HAP-1 (cell line): ENCODE results near the gene SHISA2.
"Not testable (repeated sequence)": the region's sequence is repeated elsewhere in the genome, so short reads cannot be mapped to it uniquely, and the experiment has no call there.

ENCODE experiments used
- DNase-seq, 2 experiments: peaks; one replicate each; pipeline ENCODE4 v3.0.0-alpha.2; 2016 to 2020; ENCODE audit warnings: low spot score in 2 of 2
- H3K27me3 ChIP-seq: fragments of 250-450 bp; sonication (Bioruptor Pico); 2 replicates; pipeline ENCODE4 v1.5.1; 2020; ENCODE audit warnings: low read depth, mild to moderate bottlenecking, moderate library complexity
- H3K36me3 ChIP-seq: fragments of 250-450 bp; sonication (Bioruptor Pico); replicated peaks from 2 replicates; pipeline ENCODE4 v1.5.1; 2020; ENCODE audit warnings: mild to moderate bottlenecking
- H3K4me1 ChIP-seq: fragments of 250-450 bp; sonication (Bioruptor Pico); 2 replicates; pipeline ENCODE4 v1.5.1; 2020; ENCODE audit warnings: mild to moderate bottlenecking
- H3K4me3 ChIP-seq: fragments of 250-450 bp; sonication (Bioruptor Pico); 2 replicates; pipeline ENCODE4 v1.5.1; 2020; ENCODE audit warnings: mild to moderate bottlenecking, moderate library complexity
- H3K9me3 ChIP-seq: fragments of 250-450 bp; sonication (Bioruptor Pico); 2 replicates; pipeline ENCODE4 v1.5.1; 2020; ENCODE audit warnings: mild to moderate bottlenecking, moderate library complexity
- in situ Hi-C: fragments of 300-500 bp; cut with MboI; formaldehyde crosslinking; loops from 3 replicates; pipeline ENCODE4 v1.14.3; 2020; ENCODE audit warnings: low sequenced_read_pairs, inconsistent platforms, mixed read lengths

SHISA2 gene

DNA sequence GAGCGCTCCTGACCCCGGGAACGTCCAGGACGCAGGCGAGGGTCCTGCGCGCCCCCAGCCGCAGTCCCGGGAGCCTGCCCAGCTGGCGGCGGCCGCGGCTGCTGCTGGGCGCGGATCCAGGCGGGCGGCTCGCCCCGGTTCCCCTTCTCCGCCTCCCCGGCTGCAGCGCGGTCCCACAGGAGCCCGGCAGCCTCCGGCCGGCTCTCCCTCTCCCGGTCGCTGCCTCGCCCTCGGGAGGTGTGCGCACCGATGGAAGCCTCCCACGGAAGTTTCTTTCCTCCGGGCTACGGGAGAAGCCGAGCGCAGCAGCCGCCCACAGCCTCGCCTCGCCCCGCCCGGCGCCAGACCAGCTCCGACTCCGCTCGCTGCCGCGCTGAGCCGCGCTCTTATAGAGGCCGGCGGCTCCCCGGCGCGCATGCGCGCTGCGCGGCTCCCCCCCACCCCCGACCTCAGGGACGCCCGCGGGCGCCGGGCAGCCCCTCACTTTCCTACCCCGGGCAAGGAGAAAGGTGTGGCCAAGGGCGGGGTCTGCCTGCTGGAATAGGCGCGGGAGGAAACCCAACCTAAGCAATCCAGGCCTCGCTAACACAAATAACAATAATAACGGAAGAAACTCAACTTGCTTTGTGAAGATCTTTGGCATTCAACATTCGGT, at the start of gene SHISA2:
Gene SHISA2, minus strand, starts transcription at position 360 of the 655 bp plus-strand sequence. CDS start 1,041 bp downstream, outside the sequence.
- DNase-seq = no peak
- H3K36me3 ChIP-seq = no peaks in the 10 kb centered on the region
- in situ Hi-C loops = loop anchor here (10.0 to 25.0 kb wide), 2 partner anchors 217 to 689 kb away; partner anchors contain the start of gene ATP8A2
- H3K27me3 ChIP-seq = no peaks in the 10 kb centered on the region
- no peak within 1 kb of the TSS for H3K4me3 ChIP-seq
- peaks cover 17% of the 10 kb centered on the region for H3K4me1 ChIP-seq
- H3K9me3 ChIP-seq = no peaks in the 10 kb centered on the region

DNA sequence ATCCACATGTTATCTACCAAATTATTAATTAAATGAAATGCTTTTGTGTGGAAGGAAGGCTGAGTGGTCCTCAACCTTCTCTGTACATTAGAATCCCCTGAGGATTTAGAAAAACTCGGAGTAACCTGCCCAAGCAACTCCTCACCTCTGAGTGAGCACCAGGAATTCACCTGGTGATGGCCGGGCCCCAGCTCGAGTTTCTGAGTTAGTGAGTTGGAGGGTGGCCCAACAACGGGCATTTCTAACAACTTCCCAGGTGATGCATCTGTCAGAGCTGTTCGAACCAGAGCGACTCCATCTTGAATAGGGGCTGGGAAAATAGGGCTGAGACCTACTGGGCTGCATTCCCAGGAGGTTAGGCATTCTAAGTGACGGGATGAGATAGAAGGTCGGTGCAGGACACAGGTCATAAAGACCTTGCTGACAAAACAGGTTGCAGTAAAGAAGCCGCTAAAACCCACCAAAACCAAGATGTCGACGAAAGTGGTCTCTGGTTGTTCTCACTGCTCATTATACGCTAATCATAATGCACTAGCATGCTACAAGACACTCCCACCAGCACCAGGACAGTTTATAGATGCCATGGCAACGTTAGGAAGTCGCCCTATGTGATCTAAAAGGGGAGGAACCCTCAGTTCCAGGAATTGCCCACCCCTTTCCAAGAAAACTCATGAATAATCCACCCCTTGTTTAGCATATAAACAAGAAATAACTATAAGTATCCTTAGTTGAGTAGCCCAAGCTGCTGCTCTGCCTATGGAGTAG, 44.2 kb upstream of the SHISA2 start:
- no peak for DNase-seq
- H3K36me3 ChIP-seq = no peaks in the 10 kb centered on the region
- no peak overlapping the region for H3K4me3 ChIP-seq
- H3K4me1 ChIP-seq = no peaks in the 10 kb centered on the region
- in situ Hi-C loops = no loop called here
- no peaks in the 10 kb centered on the region; the same call in 1 of the 2 replicates for H3K27me3 ChIP-seq
- no peaks in the 10 kb centered on the region for H3K9me3 ChIP-seq

GRCh38 chr13:26095338-26095737, 43.5 kb upstream of the SHISA2 start:
- Histone ChIP-seq H3K9me3 (no peaks in the 10 kb centered on the region), H3K4me1 (no peaks in the 10 kb centered on the region), H3K36me3 (no peaks in the 10 kb centered on the region), H3K4me3 (no peak overlapping the region), H3K27me3 (no peaks in the 10 kb centered on the region; the same call in 1 of the 2 replicates)
- no peak for DNase-seq
- in situ Hi-C loops = no loop called here

- H3K9me3 ChIP-seq, DNase-seq, H3K4me3 ChIP-seq, H3K4me1 ChIP-seq, H3K36me3 ChIP-seq, H3K27me3 ChIP-seq, in situ Hi-C loops: not testable (repeated sequence)
Observed at GRCh38 chr13:26076821-26077220, 25.0 kb upstream of the SHISA2 start.

DNA sequence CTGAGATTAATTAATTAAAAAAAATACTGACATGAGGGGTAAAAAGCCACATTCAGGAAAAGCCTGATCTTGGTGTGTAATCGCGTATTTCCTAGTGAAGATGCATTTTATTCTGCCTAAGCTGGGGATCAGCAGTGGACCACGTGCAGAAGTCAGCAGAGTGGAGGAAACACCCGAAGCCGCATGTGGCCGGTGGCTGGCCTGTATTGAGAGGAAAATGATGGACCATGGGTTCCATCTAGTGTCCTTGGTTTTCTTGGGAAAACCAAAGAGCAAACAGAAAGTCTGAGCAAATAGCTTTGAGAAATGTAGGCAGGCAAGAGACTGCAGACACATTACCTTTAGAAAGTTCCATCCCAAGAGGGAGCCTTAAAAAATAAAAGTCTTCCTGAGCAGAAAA, 23.7 kb upstream of the SHISA2 start:
- Histone ChIP-seq H3K4me3 (no peak overlapping the region), H3K9me3 (no peaks in the 10 kb centered on the region), H3K4me1 (no peaks in the 10 kb centered on the region), H3K27me3 (no peaks in the 10 kb centered on the region), H3K36me3 (no peaks in the 10 kb centered on the region)
- DNase-seq = no peak
- in situ Hi-C loops = no loop called here

- H3K27me3 ChIP-seq = no peaks in the 10 kb centered on the region
- in situ Hi-C loops = loop anchor here (25.0 kb wide), 1 partner anchor 712 kb away; the partner anchor contains the start of gene ATP8A2
- no peak overlapping the region for H3K4me3 ChIP-seq
- H3K36me3 ChIP-seq = no peaks in the 10 kb centered on the region
- DNase-seq = peak in 1 of 2 experiments; percentile 47
- H3K9me3 ChIP-seq = no peaks in the 10 kb centered on the region
- H3K4me1 ChIP-seq = no peaks in the 10 kb centered on the region
Observed at GRCh38 chr13:26074706-26075105, 22.9 kb upstream of the SHISA2 start.

DNA sequence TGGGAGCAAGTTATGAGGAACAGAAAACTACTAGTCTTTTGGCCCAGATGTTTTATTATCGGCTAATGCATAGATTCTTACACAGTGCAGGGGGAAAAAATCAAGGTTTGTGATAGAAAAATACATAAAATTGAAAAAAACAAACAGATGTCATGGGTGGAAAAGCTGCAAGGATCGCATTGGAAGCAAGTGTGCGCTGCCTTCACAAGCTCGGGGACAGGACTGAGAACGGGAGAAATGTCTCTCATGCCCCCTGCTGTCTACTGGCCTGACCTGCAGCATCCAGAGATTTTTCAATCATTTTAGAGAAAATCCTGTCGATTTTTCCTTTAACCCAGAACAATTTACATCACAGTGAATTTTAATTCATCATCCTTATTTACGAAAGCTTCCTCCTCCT, 20.5 kb upstream of the SHISA2 start:
- not testable (repeated sequence) for H3K4me1 ChIP-seq, H3K36me3 ChIP-seq, DNase-seq, H3K27me3 ChIP-seq, H3K4me3 ChIP-seq, H3K9me3 ChIP-seq
- in situ Hi-C loops = loop anchor here (25.0 kb wide), 1 partner anchor 710 kb away; the partner anchor contains the start of gene ATP8A2

DNA sequence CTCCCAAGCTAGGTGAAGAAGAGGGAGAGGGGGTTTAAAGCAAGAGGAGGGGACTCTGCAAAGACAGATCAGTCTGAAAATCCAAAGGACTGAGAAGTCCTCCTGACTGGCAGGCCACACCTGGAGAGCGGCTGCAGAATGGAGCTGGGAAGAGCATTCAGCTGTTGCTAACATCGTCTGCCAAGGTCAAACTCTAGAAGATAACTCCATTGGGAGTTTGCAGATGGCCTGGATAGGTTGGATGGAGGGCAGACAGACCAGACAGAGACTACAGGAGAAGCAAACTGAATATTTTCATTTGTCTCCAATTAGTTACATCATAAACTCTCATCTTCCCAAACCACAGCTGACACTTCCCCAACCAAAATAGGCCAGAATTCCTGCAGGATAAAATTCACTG, 19.9 kb upstream of the SHISA2 start:
- no peaks in the 10 kb centered on the region for H3K9me3 ChIP-seq
- H3K27me3 ChIP-seq = no peaks in the 10 kb centered on the region
- DNase-seq = no peak
- in situ Hi-C loops = loop anchor here (25.0 kb wide), 1 partner anchor 709 kb away; the partner anchor contains the start of gene ATP8A2
- no peaks in the 10 kb centered on the region for H3K4me1 ChIP-seq
- H3K4me3 ChIP-seq = no peak overlapping the region
- no peaks in the 10 kb centered on the region for H3K36me3 ChIP-seq

DNA sequence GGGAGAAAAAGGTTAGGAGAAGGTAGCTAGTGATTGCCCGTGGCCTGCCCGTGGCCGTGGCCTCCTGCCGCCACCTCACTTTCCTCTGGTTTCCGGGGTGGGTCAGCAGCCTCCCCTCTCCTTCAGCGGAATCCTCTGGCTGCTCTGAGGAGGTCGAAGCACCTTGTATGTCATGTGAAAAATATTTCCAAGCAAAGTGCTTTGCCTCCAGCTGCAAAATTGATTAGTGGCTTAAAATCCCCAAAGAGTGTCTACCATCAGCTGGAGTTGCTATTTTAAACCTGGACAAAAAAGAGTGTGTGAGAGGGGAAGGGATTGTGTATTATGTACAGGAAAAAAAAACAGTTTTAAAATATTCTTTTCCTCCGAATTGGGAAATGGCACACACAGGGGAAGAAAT, 17.8 kb upstream of the SHISA2 start:
- H3K36me3 ChIP-seq, H3K4me3 ChIP-seq, H3K4me1 ChIP-seq, H3K27me3 ChIP-seq, H3K9me3 ChIP-seq, DNase-seq: not testable (repeated sequence)
- in situ Hi-C loops = loop anchor here (25.0 kb wide), 1 partner anchor 707 kb away; the partner anchor contains the start of gene ATP8A2

DNA sequence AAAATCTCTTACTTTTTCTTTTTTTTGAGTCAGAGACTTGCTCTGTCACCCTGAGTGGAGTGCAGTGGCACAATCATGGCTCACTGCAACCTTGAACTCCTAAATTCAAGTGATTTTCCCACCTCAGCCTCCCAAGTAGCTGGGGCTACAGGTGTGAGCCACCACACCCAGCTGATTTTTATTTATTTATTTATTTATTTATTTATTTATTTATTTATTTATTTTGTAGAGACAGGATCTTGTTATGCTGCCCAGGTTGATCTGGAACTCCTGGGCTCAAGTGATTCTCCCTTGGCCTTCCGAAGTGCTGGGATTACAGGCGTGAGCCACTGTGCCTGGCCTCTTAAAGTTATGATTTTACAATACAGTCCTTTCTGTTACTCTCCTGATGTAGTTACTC, 16.6 kb upstream of the SHISA2 start:
- not testable (repeated sequence) for H3K36me3 ChIP-seq, DNase-seq, H3K4me1 ChIP-seq, H3K9me3 ChIP-seq, H3K4me3 ChIP-seq, H3K27me3 ChIP-seq
- in situ Hi-C loops = loop anchor here (25.0 kb wide), 1 partner anchor 706 kb away; the partner anchor contains the start of gene ATP8A2

DNA sequence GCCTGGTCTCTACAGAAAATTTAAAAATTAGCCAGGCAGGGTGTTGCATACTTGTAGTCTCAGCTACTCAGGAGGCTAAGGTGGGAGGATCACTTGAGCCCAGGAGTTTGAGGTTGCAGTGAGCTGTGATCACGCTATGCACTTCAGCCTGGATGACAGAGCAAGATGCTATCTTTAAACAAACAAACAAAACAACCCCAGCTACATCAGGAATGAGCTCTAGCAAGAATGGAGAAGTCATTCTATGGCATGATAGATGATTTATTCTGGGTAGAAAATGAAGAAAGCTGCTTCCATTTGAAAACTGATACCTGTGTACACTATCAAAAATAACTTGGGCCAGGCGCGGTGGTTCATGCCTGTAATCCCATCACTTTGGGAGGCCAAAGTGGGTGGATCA, 15.8 kb upstream of the SHISA2 start:
- peaks cover 2% of the 10 kb centered on the region; the same call in 1 of the 2 replicates for H3K4me1 ChIP-seq
- DNase-seq = no peak
- no peaks in the 10 kb centered on the region for H3K36me3 ChIP-seq

DNA sequence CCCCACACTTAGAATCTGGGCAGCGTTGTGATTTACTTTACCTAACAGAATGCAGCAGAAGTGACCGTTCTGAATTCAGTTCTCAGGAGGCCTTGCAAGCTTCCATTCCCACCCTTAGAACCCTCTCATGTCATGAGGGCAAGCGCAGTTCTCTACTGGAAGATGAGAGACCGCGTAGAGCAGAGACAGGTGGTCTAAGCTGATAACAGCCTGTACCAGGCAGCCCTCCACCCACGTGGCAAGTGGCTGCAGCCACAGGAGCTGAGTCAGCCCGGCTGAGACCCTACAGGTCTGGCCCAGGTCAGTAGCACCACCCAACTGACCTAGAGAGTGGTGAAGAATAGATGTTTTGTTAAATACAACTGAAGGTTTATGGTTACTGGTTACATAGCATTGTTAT, 14.7 kb upstream of the SHISA2 start:
- not testable (repeated sequence) for H3K36me3 ChIP-seq, H3K27me3 ChIP-seq, H3K4me1 ChIP-seq, H3K4me3 ChIP-seq, DNase-seq, H3K9me3 ChIP-seq
- in situ Hi-C loops = loop anchor here (25.0 kb wide), 1 partner anchor 704 kb away; the partner anchor contains the start of gene ATP8A2

More for the DNA sequence above, 15.8 kb upstream of the SHISA2 start:
- H3K27me3 ChIP-seq = no peaks in the 10 kb centered on the region
- H3K9me3 ChIP-seq = no peaks in the 10 kb centered on the region
- H3K4me3 ChIP-seq = no peak overlapping the region
- in situ Hi-C loops = loop anchor here (25.0 kb wide), 1 partner anchor 705 kb away; the partner anchor contains the start of gene ATP8A2

GRCh38 chr13:26062853-26063444, 11.1 kb upstream of the SHISA2 start:
- Histone ChIP-seq H3K27me3 (no peaks in the 10 kb centered on the region), H3K4me1 (peaks cover 4% of the 10 kb centered on the region; the same call in 1 of the 2 replicates), H3K4me3 (no peak overlapping the region), H3K36me3 (no peaks in the 10 kb centered on the region), H3K9me3 (no peaks in the 10 kb centered on the region)
- in situ Hi-C loops = loop anchor here (5.0 to 25.0 kb wide), 2 partner anchors 491 to 701 kb away; partner anchors contain the start of gene ATP8A2
- peak; percentile 63 to 67 for DNase-seq
